ENCODE data around the gene PSME4.

GRCh38 chr2:53998834-53999233, 28.0 kb upstream of the PSME4 start:
- TF ChIP-seq POLR2AphosphoS5 (IDR thresholded peaks at IDR 0.05): no peak
- TF ChIP-seq, protein P1, sequence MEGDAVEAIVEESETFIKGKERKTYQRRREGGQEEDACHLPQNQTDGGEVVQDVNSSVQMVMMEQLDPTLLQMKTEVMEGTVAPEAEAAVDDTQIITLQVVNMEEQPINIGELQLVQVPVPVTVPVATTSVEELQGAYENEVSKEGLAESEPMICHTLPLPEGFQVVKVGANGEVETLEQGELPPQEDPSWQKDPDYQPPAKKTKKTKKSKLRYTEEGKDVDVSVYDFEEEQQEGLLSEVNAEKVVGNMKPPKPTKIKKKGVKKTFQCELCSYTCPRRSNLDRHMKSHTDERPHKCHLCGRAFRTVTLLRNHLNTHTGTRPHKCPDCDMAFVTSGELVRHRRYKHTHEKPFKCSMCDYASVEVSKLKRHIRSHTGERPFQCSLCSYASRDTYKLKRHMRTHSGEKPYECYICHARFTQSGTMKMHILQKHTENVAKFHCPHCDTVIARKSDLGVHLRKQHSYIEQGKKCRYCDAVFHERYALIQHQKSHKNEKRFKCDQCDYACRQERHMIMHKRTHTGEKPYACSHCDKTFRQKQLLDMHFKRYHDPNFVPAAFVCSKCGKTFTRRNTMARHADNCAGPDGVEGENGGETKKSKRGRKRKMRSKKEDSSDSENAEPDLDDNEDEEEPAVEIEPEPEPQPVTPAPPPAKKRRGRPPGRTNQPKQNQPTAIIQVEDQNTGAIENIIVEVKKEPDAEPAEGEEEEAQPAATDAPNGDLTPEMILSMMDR (IDR thresholded peaks at IDR 0.05): no peak
